ENCODE measurements around the gene TEKT2. TPM values are rescaled to one million over a fixed set of nuclear protein-coding genes. Genes with fewer than 3 reads are reported as not detected.

TEKT2 gene
- total RNA-seq, 1 donor from 2014 or later = 0.25 TPM

GRCh38 chr1:36100376-36100775 lies 16.5 kb downstream of the TEKT2 start:
- no peak for DNase-seq (ENCODE audit: low read depth)
- no peak for TF ChIP-seq CTCF (IDR thresholded peaks at IDR 0.05; ENCODE audit: insufficient read depth, low read length, poor library complexity, severe bottlenecking)
- H3K36me3 ChIP-seq (ENCODE audit: control insufficient read depth, insufficient read depth, low read length) = peaks cover 3% of the 10 kb centered on the region
- H3K4me3 ChIP-seq (ENCODE audit: low read depth, low read length) = no peak overlapping the region
- no peaks in the 10 kb centered on the region for H3K27me3 ChIP-seq (ENCODE audit: control insufficient read depth, insufficient read depth, low read length)

- Histone ChIP-seq H3K4me3 (ENCODE audit: low read depth, low read length) (no peak overlapping the region), H3K27me3 (ENCODE audit: control insufficient read depth, insufficient read depth, low read length) (no peaks in the 10 kb centered on the region), H3K36me3 (ENCODE audit: control insufficient read depth, insufficient read depth, low read length) (peaks cover 2% of the 10 kb centered on the region)
- no peak for DNase-seq (ENCODE audit: low read depth)
- no peak for TF ChIP-seq CTCF (IDR thresholded peaks at IDR 0.05; ENCODE audit: insufficient read depth, low read length, poor library complexity, severe bottlenecking)
Observed at GRCh38 chr1:36101546-36101945, 17.7 kb downstream of the TEKT2 start.

GRCh38 chr1:36106269-36106668 lies 22.4 kb downstream of the TEKT2 start:
- no peak for TF ChIP-seq CTCF (IDR thresholded peaks at IDR 0.05; ENCODE audit: insufficient read depth, low read length, poor library complexity, severe bottlenecking)
- Histone ChIP-seq H3K27me3 (ENCODE audit: control insufficient read depth, insufficient read depth, low read length) (no peaks in the 10 kb centered on the region), H3K4me3 (ENCODE audit: low read depth, low read length) (no peak overlapping the region), H3K36me3 (ENCODE audit: control insufficient read depth, insufficient read depth, low read length) (no peaks in the 10 kb centered on the region)
- DNase-seq (ENCODE audit: low read depth) = no peak

GRCh38 chr1:36107394-36107793 lies 23.5 kb downstream of the TEKT2 start:
- DNase-seq (ENCODE audit: low read depth) = no peak
- Histone ChIP-seq H3K27me3 (ENCODE audit: control insufficient read depth, insufficient read depth, low read length) (no peaks in the 10 kb centered on the region), H3K36me3 (ENCODE audit: control insufficient read depth, insufficient read depth, low read length) (no peaks in the 10 kb centered on the region), H3K4me3 (ENCODE audit: low read depth, low read length) (no peak overlapping the region)
- no peak for TF ChIP-seq CTCF (IDR thresholded peaks at IDR 0.05; ENCODE audit: insufficient read depth, low read length, poor library complexity, severe bottlenecking)

GRCh38 chr1:36108314-36108713 lies 24.4 kb downstream of the TEKT2 start:
- Histone ChIP-seq H3K36me3 (ENCODE audit: control insufficient read depth, insufficient read depth, low read length) (no peaks in the 10 kb centered on the region), H3K4me3 (ENCODE audit: low read depth, low read length) (no peak overlapping the region), H3K27me3 (ENCODE audit: control insufficient read depth, insufficient read depth, low read length) (no peaks in the 10 kb centered on the region)
- TF ChIP-seq CTCF (IDR thresholded peaks at IDR 0.05; ENCODE audit: insufficient read depth, low read length, poor library complexity, severe bottlenecking) = no peak
- no peak for DNase-seq (ENCODE audit: low read depth)

GRCh38 chr1:36109041-36109679 lies 25.3 kb downstream of the TEKT2 start:
- TF ChIP-seq CTCF (IDR thresholded peaks at IDR 0.05; ENCODE audit: insufficient read depth, low read length, poor library complexity, severe bottlenecking) = no peak
- Histone ChIP-seq H3K27me3 (ENCODE audit: control insufficient read depth, insufficient read depth, low read length) (no peaks in the 10 kb centered on the region), H3K36me3 (ENCODE audit: control insufficient read depth, insufficient read depth, low read length) (no peaks in the 10 kb centered on the region), H3K4me3 (ENCODE audit: low read depth, low read length) (no peak overlapping the region)
- DNase-seq (ENCODE audit: low read depth) = peak; percentile 61

Measured in kidney epithelial cell (primary cell).